HepG2 (cell line): ENCODE measurements around the gene DRAXIN. TPM values are rescaled to one million over a fixed set of nuclear protein-coding genes. Genes with fewer than 3 reads are reported as not detected.

Experiments used
- ATAC-seq: fragments of 200-7000 bp; cut with Tn5 transposase; 3 replicates; pipeline ENCODE4 v1.9.1; 2020; ENCODE audit warnings: mild to moderate bottlenecking, moderate library complexity
- BruUV-seq: library from RNA; stranded (reverse); fragments of 400-500 nt; replicated peaks from 2 replicates; lab custom pipeline; 2021; lab: Mats Ljungman, UMichigan
- CTCF ChIA-PET: fragments of 300-600 bp; formaldehyde crosslinking; extraction: SDS; loops from one replicate; lab custom pipeline; 2021; ENCODE audit warnings: low total read pairs, inconsistent platforms, low intra/inter-chr PET ratio; lab: Yijun Ruan, JAX
- POLR2A ChIA-PET: fragments of 350-600 bp; sonication (Branson Sonifier 250); formaldehyde crosslinking; loops from one replicate; lab custom pipeline; 2020; ENCODE audit warnings: antibody characterized with exemption, inconsistent platforms; lab: Yijun Ruan, JAX
- DNase-seq: peaks from one replicate; pipeline ENCODE4 v3.0.0-alpha.2; 2015; ENCODE audit warnings: low spot score
- FAIRE-seq: peaks from 3 replicates; lab custom pipeline; 2011; peaks lifted over from hg19 to GRCh38; lab: Jason Lieb, UNC
- H2AFZ ChIP-seq: one replicate; pipeline ENCODE4 v1.6.1; 2011; ENCODE audit warnings: low read length, inconsistent platforms
- H3K27ac ChIP-seq: fragments of 300-600 bp; 3 replicates; pipeline ENCODE4 v1.8.0; 2011; ENCODE audit warnings: mixed run types, mild to moderate bottlenecking, mixed read lengths, low read length, inconsistent platforms; ENCODE audit not compliant: insufficient read depth; ENCODE audit errors: extremely low read length
- H3K27me3 ChIP-seq, 2 experiments: fragments of 200-600 bp in 1 of 2; 2 replicates in 1 of 2; 3 replicates in 1 of 2; pipeline versions ENCODE4 v1.6.0 to v1.8.0; 2011; ENCODE audit warnings: low read length in 2 of 2, mild to moderate bottlenecking in 2 of 2, moderate library complexity in 2 of 2, inconsistent platforms in 1 of 2; ENCODE audit not compliant: insufficient read depth in 2 of 2, control insufficient read depth in 1 of 2
- H3K36me3 ChIP-seq, 2 experiments: fragments of 200-600 bp in 1 of 2; replicated peaks in 1 of 2; 2 replicates in 1 of 2; 3 replicates in 1 of 2; pipeline versions ENCODE4 v1.5.1 to v1.8.0; 2011; ENCODE audit warnings: low read length in 2 of 2, inconsistent platforms in 1 of 2; ENCODE audit not compliant: insufficient read depth in 2 of 2, control insufficient read depth in 1 of 2
- H3K4me1 ChIP-seq: 2 replicates; pipeline ENCODE4 v1.5.1; 2012; ENCODE audit warnings: low read length, inconsistent platforms; ENCODE audit not compliant: insufficient read depth
- H3K4me2 ChIP-seq: 2 replicates; pipeline ENCODE4 v1.6.0; 2011; ENCODE audit warnings: low read depth, low read length, inconsistent platforms
- H3K4me3 ChIP-seq, 3 experiments: fragments of 200-600 bp in 1 of 3; sonication (generic), shearing (Covaris generic) in 1 of 3; replicated peaks in 1 of 3; 2 replicates each; pipeline ENCODE4 v1.5.1; 2011 to 2016; ENCODE audit warnings: low read length in 3 of 3, inconsistent platforms in 2 of 3, low read depth in 2 of 3, mild to moderate bottlenecking in 2 of 3, control low read depth in 1 of 3, mixed read lengths in 1 of 3; ENCODE audit not compliant: insufficient read depth in 1 of 3
- H3K79me2 ChIP-seq: one replicate; pipeline ENCODE4 v1.6.1; 2011; ENCODE audit warnings: low read length, inconsistent platforms; ENCODE audit not compliant: insufficient read depth
- H3K9ac ChIP-seq: 2 replicates; pipeline ENCODE4 v1.6.0; 2011; ENCODE audit warnings: mild to moderate bottlenecking, low read depth, low read length, inconsistent platforms; ENCODE audit not compliant: insufficient read depth
- H3K9me3 ChIP-seq: 2 replicates; pipeline ENCODE4 v1.5.1; 2012; ENCODE audit warnings: mild to moderate bottlenecking, low read length
- H4K20me1 ChIP-seq: 2 replicates; pipeline ENCODE4 v1.6.0; 2011; ENCODE audit warnings: inconsistent platforms, mild to moderate bottlenecking, low read length, moderate library complexity; ENCODE audit not compliant: insufficient read depth
- ELF3 ChIP-seq: IDR thresholded peaks from 2 replicates; pipeline ENCODE4 v1.6.1; 2016; ENCODE audit warnings: missing genetic modification reagents, missing compliant biosample characterization
- ERF ChIP-seq: IDR thresholded peaks from 2 replicates; pipeline ENCODE4 v1.6.1; 2018; ENCODE audit warnings: missing biosample characterization, missing genetic modification reagents
- NR3C1 ChIP-seq: sonication (generic); formaldehyde crosslinking; IDR thresholded peaks from 2 replicates; pipeline ENCODE4 v1.4.0; 2020; ENCODE audit warnings: missing genetic modification reagents
- RFX5 ChIP-seq: IDR thresholded peaks from 2 replicates; pipeline ENCODE4 v1.6.1; 2011; ENCODE audit warnings: low read depth, low read length, improper control_type of control experiment
- SAFB2 ChIP-seq: sonication (generic); formaldehyde crosslinking; IDR thresholded peaks from 2 replicates; pipeline ENCODE4 v1.5.1; 2020; ENCODE audit warnings: missing genetic modification reagents, low read depth, mild to moderate bottlenecking, borderline replicate concordance
- YY1 ChIP-seq: IDR thresholded peaks from 2 replicates; pipeline ENCODE4 v1.6.1; 2011; ENCODE audit warnings: low read length, low read depth, moderate library complexity, mild to moderate bottlenecking; ENCODE audit not compliant: insufficient read depth, insufficient replicate concordance
- ZFP36L1 ChIP-seq: sonication (generic); formaldehyde crosslinking; IDR thresholded peaks from 2 replicates; pipeline ENCODE4 v1.8.0; 2022; ENCODE audit warnings: mild to moderate bottlenecking, missing genetic modification reagents, moderate library complexity
- ZKSCAN8 ChIP-seq: IDR thresholded peaks from 2 replicates; pipeline ENCODE4 v1.6.1; 2016; ENCODE audit warnings: borderline replicate concordance, missing genetic modification reagents, missing compliant biosample characterization
- ZMAT3 ChIP-seq: sonication (generic); formaldehyde crosslinking; conservative IDR thresholded peaks from 2 replicates; pipeline ENCODE4 v1.7.0; 2021; ENCODE audit warnings: missing genetic modification reagents
- ZNF138 ChIP-seq: sonication (generic); formaldehyde crosslinking; IDR thresholded peaks from 2 replicates; pipeline ENCODE4 v1.5.0; 2020; ENCODE audit warnings: mild to moderate bottlenecking, low read depth, missing genetic modification reagents
- ZNF260 ChIP-seq: sonication (generic); formaldehyde crosslinking; IDR thresholded peaks from 2 replicates; pipeline ENCODE4 v1.4.0; 2020; ENCODE audit warnings: missing genetic modification reagents, low read depth, mild to moderate bottlenecking, borderline replicate concordance
- ZNF430 ChIP-seq: sonication (generic); formaldehyde crosslinking; IDR thresholded peaks from 2 replicates; pipeline ENCODE4 v1.9.0; 2021; ENCODE audit warnings: mild to moderate bottlenecking, missing genetic modification reagents
- ZNF567 ChIP-seq: sonication (generic); formaldehyde crosslinking; IDR thresholded peaks from 2 replicates; pipeline ENCODE4 v1.8.1; 2023; ENCODE audit warnings: mild to moderate bottlenecking, missing genetic modification reagents, borderline replicate concordance
- WGBS: methylation state at CpG from one replicate; pipeline ENCODE4 v1.1.6; 2017; ENCODE audit warnings: low lambda C conversion rate; 5-methylcytosine and 5-hydroxymethylcytosine counted together
- in situ Hi-C: cut with HindIII; loops from 2 replicates; pipeline ENCODE4 v1.10.0; 2017; ENCODE audit warnings: low pct_unique_long_range_greater_than_20kb; ENCODE audit not compliant: extremely low pct_ligation_motif_present
- intact Hi-C: fragments of 100-400 bp; cut with micrococcal nuclease; formaldehyde crosslinking; loops from one replicate; pipeline ENCODE4 v1.10.0; 2022; ENCODE audit not compliant: unreplicated experiment
- polyA plus RNA-seq, 8 experiments: library from polyadenylated mRNA; depleted of rRNA in 3 of 8; stranded (reverse) in 7 of 8; unstranded in 1 of 8; fragments of >200 nt; fragmentation: Illumina TruSeq in 4 of 8; extraction: Trizol in 4 of 8; gene quantifications; 2 replicates each; pipeline versions ENCODE4 v1.2.1 to v1.2.3, GENCODE V29; 2011 to 2016; ENCODE audit warnings: low read depth in 4 of 8, missing spikeins in 1 of 8, mixed read lengths in 1 of 8; ENCODE audit not compliant: insufficient read depth in 1 of 8
- total RNA-seq, 5 experiments: library from RNA; depleted of rRNA; stranded (reverse); fragments of >200 nt; fragmentation: Illumina TruSeq; extraction: Trizol; gene quantifications; 2 replicates each; pipeline ENCODE4 v1.2.3, GENCODE V29; 2016; ENCODE audit warnings: low read depth in 1 of 5
- TF ChIP-seq, protein P1 (sequence below): sonication (generic); formaldehyde crosslinking; IDR thresholded peaks from 2 replicates; pipeline ENCODE4 v1.4.0; 2020; ENCODE audit warnings: mild to moderate bottlenecking, low read depth, missing genetic modification reagents
- TF ChIP-seq, protein P2 (sequence below): sonication (generic); formaldehyde crosslinking; IDR thresholded peaks from 2 replicates; pipeline ENCODE4 v1.9.0; 2021; ENCODE audit warnings: mild to moderate bottlenecking, missing genetic modification reagents
- TF ChIP-seq, protein P3 (sequence below): sonication (generic); formaldehyde crosslinking; IDR thresholded peaks from 2 replicates; pipeline ENCODE4 v1.8.1; 2023; ENCODE audit warnings: missing genetic modification reagents, mild to moderate bottlenecking, borderline replicate concordance
- TF ChIP-seq, protein P4 (sequence below): sonication (generic); formaldehyde crosslinking; IDR thresholded peaks from 2 replicates; pipeline ENCODE4 v1.5.1; 2020; ENCODE audit warnings: missing genetic modification reagents, mild to moderate bottlenecking, borderline replicate concordance

The DRAXIN gene
- total and polyA plus RNA-seq, 2 of the 13 experiments (the other 11 are each of a cell fraction or from before 2014, with no cell fraction given): 0.02 TPM; not detected in 1

DNA sequence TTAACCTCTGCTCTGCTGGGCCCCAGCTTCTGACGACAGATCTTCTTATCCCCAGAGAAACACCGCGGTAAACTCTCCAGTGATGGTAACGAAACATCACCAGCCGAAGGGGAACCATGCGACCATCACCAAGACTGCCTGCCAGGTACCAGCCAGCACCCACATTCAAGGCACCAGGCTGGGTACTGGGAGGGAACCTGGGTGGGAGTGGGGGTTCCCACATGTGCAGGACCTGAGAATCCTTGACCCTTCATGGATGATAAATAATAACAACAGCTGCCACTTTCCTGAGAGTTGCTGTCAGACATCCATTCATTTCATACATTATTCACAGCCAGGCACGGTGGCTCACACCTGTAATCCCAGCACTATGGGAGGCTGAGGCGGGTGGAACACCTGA is 20.8 kb downstream of the DRAXIN start:
- H4K20me1 ChIP-seq: no peaks in the 10 kb centered on the region
- H3K36me3 ChIP-seq: no peaks in the 10 kb centered on the region
- intact Hi-C loops: no loop called here
- H3K27ac ChIP-seq: no peak overlapping the region
- no peak for FAIRE-seq
- CTCF ChIA-PET: no interaction called here
- peaks cover 11% of the 10 kb centered on the region for H3K4me1 ChIP-seq
- no peak overlapping the region for H3K4me2 ChIP-seq
- BruUV-seq: no TSS peak
- 7% methylated on average over 6 of the region's 8 CpGs for WGBS
- in situ Hi-C loops: loop anchor here (10.0 kb wide), 1 partner anchor 237 kb away; the partner anchor contains the start of gene DISP3
- H3K9ac ChIP-seq: no peak overlapping the region
- H2AFZ ChIP-seq: no peak overlapping the region
- POLR2A ChIA-PET: no interaction called here
- peaks cover 2 to 46% of the 10 kb centered on the region in 2 experiments; a peak in 4 of 5 replicates for H3K27me3 ChIP-seq
- no peak for DNase-seq
- H3K9me3 ChIP-seq: no peaks in the 10 kb centered on the region
- no peaks in the 10 kb centered on the region for H3K79me2 ChIP-seq
- no peak overlapping the region for H3K4me3 ChIP-seq
- ATAC-seq: no peak
- TF ChIP-seq ZMAT3 (CRISPR knock-in tag) (no peak), ZNF430 (CRISPR knock-in tag) (no peak), ZKSCAN8 (CRISPR knock-in tag) (no peak), RFX5 (no peak), ZNF567 (CRISPR knock-in tag) (no peak), YY1 (no peak), ZNF260 (no peak), NR3C1 (CRISPR knock-in tag) (no peak), ZNF138 (CRISPR knock-in tag) (no peak), ELF3 (no peak), ZFP36L1 (CRISPR knock-in tag) (no peak), ERF (no peak), SAFB2 (CRISPR knock-in tag) (no peak)
- TF ChIP-seq, protein P1, sequence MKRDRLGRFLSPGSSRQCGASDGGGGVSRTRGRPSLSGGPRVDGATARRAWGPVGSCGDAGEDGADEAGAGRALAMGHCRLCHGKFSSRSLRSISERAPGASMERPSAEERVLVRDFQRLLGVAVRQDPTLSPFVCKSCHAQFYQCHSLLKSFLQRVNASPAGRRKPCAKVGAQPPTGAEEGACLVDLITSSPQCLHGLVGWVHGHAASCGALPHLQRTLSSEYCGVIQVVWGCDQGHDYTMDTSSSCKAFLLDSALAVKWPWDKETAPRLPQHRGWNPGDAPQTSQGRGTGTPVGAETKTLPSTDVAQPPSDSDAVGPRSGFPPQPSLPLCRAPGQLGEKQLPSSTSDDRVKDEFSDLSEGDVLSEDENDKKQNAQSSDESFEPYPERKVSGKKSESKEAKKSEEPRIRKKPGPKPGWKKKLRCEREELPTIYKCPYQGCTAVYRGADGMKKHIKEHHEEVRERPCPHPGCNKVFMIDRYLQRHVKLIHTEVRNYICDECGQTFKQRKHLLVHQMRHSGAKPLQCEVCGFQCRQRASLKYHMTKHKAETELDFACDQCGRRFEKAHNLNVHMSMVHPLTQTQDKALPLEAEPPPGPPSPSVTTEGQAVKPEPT (CRISPR knock-in tag): no peak
- TF ChIP-seq, protein P2, sequence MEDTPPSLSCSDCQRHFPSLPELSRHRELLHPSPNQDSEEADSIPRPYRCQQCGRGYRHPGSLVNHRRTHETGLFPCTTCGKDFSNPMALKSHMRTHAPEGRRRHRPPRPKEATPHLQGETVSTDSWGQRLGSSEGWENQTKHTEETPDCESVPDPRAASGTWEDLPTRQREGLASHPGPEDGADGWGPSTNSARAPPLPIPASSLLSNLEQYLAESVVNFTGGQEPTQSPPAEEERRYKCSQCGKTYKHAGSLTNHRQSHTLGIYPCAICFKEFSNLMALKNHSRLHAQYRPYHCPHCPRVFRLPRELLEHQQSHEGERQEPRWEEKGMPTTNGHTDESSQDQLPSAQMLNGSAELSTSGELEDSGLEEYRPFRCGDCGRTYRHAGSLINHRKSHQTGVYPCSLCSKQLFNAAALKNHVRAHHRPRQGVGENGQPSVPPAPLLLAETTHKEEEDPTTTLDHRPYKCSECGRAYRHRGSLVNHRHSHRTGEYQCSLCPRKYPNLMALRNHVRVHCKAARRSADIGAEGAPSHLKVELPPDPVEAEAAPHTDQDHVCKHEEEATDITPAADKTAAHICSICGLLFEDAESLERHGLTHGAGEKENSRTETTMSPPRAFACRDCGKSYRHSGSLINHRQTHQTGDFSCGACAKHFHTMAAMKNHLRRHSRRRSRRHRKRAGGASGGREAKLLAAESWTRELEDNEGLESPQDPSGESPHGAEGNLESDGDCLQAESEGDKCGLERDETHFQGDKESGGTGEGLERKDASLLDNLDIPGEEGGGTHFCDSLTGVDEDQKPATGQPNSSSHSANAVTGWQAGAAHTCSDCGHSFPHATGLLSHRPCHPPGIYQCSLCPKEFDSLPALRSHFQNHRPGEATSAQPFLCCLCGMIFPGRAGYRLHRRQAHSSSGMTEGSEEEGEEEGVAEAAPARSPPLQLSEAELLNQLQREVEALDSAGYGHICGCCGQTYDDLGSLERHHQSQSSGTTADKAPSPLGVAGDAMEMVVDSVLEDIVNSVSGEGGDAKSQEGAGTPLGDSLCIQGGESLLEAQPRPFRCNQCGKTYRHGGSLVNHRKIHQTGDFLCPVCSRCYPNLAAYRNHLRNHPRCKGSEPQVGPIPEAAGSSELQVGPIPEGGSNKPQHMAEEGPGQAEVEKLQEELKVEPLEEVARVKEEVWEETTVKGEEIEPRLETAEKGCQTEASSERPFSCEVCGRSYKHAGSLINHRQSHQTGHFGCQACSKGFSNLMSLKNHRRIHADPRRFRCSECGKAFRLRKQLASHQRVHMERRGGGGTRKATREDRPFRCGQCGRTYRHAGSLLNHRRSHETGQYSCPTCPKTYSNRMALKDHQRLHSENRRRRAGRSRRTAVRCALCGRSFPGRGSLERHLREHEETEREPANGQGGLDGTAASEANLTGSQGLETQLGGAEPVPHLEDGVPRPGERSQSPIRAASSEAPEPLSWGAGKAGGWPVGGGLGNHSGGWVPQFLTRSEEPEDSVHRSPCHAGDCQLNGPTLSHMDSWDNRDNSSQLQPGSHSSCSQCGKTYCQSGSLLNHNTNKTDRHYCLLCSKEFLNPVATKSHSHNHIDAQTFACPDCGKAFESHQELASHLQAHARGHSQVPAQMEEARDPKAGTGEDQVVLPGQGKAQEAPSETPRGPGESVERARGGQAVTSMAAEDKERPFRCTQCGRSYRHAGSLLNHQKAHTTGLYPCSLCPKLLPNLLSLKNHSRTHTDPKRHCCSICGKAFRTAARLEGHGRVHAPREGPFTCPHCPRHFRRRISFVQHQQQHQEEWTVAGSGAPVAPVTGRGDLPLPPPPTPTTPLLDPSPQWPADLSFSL (CRISPR knock-in tag): no peak
- TF ChIP-seq, protein P3, sequence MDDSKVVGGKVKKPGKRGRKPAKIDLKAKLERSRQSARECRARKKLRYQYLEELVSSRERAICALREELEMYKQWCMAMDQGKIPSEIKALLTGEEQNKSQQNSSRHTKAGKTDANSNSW: no peak
- TF ChIP-seq, protein P4, sequence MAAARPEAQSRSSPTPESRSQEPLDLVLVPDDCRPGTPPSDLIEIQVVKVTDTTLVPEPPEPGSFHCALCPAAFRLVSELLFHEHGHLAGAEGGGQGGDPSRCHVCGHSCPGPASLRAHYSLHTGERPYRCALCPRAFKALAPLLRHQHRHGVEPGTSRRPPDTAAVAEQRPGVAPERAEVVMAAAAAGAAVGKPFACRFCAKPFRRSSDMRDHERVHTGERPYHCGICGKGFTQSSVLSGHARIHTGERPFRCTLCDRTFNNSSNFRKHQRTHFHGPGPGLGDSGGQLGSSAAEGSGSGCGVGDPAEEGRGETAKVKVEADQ (CRISPR knock-in tag): no peak
